Measurements from ENCODE around the gene CCNT1.

CCNT1 gene

DNA sequence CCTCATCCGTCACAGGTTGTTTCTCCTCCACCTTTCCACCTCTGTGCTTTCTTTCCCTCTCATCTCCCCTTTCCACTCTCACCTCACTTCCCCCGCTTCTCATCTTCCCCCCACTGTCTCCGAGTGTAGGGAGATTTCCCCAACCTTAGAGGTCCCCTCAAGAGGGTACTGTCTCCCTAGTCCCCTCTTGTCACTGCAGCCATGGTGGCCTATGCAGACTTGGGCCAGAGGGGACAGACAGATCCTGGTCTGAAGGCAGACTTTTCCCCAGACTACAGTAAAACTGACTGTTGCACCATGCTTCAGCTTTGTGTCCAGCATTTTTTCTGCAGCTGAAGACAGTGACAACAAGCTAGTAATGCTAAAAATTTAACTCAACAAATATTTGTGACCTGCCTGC is 75.7 kb downstream of the CCNT1 start:
- Mint-ChIP-seq H3K4me3 (no peak overlapping the region), H3K36me3 (ENCODE audit: low read depth) (peaks cover 25% of the 10 kb centered on the region), H3K4me1 (peaks cover 7% of the 10 kb centered on the region), H3K9me3 (no peaks in the 10 kb centered on the region), H3K27me3 (no peaks in the 10 kb centered on the region), H3K27ac (no peak overlapping the region)
- ATAC-seq = no peak
- no peak for DNase-seq

DNA sequence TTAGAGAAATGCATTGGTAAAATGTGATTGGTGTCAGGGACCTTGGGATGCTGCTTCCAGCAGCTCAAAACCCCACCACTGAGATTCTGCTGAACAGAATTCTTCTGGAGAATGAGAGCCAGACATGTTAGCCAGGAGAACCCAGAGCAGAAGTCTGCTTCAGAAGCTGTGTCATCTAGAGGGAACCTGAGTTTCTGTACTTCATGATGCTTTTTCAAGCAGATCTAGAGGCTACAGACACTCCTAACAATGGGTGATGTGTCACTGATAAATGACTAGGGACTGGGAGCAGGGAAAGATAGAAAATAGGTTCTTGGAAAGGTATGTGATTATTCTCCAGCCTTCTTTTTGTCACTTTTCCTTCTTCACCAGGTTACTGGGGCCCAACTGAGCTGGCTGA is 76.1 kb downstream of the CCNT1 start:
- Mint-ChIP-seq H3K27me3 (no peaks in the 10 kb centered on the region), H3K27ac (no peak overlapping the region), H3K9me3 (no peaks in the 10 kb centered on the region), H3K4me1 (peaks cover 6% of the 10 kb centered on the region), H3K4me3 (no peak overlapping the region), H3K36me3 (ENCODE audit: low read depth) (peaks cover 24% of the 10 kb centered on the region)
- no peak for ATAC-seq
- no peak for DNase-seq

Measured in activated naive CD8-positive, alpha-beta T cell treated with anti-CD3 and anti-CD28 coated beads, Interleukin-2, amount 50 U/mL, for 24 hours (primary cell).